Stimulated activated CD8-positive, alpha-beta memory T cell treated with anti-CD3 and anti-CD28 coated beads, Interleukin-2, amount 100 ng/mL, for 1 hour (primary cell): ENCODE data around the gene KLHL35.

ENCODE experiments used
- DNase-seq, 2 donors: peaks; one replicate each; pipeline ENCODE4 v3.0.0-alpha.2; 2020; ENCODE audit warnings: low read depth in 2 of 2

The KLHL35 gene

DNA sequence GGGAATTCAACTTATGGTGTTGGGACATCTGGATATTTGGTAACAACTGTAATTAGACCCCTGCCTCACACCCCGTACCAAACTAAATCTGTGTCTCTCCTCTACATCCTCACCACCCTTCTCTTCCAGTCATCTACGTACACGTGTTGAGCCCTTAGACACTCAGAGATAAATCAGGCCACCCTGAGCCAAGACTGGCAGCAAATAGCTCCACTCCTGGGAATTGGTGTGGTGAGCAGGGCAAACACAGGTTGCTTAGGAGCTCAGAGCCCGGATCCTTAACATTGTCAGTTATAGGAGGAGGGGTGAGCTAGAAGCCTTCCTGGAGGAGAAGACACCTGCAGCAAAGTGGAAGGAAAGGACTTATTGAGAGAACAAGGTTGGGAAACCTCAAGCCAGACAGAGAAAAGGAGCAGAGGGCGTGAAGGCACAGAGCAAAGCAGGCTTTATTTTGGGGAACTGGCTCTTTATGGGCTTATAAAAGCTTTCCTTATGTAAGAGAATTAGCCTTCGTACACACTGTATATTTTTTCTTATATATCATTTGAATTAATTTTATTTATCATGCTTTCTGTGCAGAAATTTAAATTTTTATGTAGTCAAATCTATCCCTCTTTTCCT, 36.9 kb upstream of the KLHL35 start:
- no peak for DNase-seq

DNA sequence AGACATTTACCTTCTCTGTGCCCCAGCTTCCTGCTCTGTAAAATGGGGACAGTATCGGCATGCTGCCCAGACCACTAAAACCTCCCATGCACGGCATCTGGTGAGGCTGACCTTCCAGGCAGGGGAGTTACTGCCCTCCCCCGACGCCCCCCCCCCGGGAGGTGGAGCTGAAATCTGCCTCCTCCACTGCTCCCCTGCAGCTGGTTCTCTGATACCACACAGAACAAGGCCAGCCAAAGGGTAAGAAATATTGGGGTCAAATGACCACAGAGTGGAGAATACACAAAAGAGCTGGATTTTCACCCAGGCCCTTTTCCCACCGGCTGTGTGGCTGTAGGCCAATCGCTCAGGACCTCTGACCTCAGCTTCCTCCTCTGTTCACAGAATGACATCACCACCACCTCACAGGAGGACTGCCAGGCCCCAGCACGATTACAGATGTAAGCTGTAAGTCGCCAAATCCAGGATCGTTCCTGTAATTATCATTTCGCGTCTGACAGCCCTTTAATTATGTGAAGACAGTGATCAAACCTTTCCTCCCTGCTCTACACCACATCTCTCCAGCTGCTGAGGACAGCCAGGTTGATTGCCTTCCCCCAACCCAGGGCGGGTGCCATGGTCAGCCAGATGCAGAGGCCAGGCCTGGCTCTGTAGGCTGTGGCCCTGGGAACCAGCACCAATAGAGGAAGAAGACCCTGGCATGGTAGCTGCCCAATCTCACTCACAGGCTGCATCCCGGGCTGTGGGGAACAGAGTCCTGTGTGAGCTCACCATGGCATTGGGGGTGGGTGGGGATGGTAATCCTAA, 35.7 kb upstream of the KLHL35 start:
- no peak for DNase-seq

DNA sequence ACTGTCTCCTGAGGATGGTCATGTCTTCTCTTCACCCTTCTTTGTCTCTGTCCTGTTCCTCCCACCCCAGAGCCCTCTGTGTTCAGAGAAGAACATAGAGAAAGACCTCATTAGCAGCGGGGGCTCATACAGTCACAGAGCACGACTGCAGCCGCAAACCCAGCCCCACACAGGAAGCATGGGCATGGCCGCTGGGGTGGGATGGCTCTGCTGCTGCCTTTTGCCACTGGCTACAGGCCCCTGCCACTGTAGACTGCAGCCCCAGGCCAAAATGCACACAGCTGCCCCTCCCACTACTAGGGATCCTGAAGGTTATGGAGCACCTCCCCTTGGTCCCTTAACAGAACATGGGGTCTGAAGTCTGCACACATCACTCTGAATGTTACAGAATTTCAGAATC, 34.9 kb upstream of the KLHL35 start:
- DNase-seq = no peak

DNA sequence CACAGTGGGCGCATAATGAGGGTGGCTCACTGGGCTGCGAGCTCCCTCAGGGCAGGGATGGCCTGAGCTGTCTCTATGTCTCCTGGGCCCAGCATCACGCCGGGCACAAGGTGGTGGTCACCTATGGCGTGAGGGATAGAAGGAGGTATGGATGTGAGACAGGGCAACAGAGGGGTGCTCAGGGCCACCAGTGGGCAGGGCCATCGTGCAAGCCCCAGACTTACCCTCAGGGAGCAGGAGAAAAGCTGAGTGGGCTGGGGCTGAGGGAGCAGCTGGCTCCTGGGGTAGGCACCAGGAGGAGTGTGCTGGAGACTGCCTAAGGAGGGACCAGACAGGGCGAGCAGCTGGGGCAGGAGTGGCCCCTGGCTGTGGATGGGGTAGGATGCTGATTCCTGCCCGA, 34.3 kb upstream of the KLHL35 start:
- DNase-seq = no peak

DNA sequence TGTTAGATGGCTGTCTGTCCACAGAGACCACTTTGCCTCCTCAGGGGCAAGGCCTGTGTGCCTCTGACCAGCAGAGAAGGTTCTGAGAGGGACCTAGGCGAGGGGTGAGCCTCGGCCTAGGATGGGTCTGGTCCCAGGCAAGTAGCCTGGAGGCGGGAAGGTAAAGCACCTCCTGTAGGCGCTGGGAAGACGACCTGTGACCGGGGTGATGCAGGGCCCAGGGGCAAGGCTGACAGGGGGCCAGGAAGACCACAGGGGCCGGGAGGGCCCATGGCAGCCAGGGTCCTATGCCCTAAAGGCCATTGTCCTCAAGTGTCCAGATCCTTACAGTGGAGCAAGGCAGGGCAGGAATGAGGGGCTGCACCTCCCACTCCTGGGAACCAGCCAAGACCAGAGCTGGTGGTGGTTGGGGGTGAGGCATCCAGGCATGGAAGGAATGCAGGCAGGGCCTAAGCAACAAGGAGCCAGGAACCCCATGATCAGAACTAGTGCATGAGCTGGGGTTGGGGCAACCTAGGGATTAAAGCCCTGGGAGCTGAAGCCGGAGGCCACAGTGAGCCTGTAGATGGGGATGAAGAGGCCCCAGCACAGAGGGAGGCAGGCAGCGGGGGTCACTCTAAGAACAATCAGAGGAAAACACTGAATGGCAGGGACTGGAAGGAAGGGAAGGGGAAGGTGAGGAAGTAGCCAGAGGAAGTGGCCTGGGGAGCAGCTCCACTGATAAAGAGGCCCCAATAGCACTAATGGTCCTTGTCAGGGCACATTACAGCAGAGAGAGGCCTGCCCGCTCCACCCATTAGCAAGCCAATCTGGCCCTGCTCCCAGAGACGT, 32.9 kb upstream of the KLHL35 start:
- DNase-seq = no peak

DNA sequence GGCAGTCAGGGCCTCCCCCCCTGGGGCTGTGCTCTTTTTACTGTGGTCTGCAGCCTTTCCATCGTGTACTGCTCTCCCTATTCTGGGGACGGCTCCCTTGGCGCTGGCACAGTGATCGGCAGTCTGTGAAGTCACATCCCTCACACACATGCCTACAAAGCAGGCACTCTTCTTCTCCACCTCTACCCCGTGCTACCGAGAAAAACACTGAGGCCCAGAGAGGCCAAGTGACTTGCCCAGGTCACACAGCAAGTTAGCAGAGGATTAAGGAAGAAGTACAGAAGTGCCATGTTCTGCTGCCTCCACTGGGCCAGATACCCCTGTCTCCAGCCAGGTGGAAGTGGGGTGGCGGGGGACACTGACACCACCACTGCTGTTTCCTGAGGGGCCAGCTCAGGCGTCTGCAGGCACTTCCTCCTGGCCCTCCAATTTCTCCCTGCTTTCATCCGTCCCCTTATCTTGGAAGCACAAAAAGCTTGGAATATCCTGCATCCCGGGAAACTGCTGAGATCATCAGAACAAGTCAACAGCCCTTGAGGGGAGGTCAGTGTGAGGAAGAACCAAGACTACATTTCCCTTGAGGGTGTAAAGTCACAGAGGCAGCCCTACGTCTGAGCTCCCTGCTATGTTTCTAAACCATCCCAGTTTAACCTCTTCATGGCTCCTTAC, 30.2 kb upstream of the KLHL35 start:
- no peak for DNase-seq

DNA sequence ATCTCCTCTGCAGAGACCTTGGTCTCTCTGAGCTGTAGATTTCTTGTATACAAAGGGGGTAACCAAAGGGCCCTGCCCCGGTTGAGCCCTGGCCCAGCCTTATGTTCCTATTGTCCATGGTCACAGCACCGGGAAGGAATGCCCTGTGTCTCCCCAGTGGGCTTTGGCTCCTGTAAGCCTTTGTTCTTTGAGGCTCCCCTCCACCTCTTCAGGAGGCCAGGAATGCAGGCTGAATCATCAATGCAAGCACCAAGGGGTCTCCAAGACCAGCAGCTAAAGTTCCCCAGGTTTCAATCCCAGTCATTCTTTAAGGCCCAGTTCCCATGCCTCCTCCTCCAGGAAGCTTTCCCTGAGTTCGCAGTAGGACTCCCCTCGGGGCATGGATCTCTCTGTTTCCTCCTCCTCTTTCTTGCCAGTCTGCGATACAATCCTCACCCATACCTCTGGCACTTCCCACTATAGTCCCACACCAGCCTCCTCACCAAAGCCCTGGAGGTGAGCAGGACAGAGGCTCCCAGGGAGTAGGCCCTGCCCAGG, 29.2 kb upstream of the KLHL35 start:
- DNase-seq = no peak

DNA sequence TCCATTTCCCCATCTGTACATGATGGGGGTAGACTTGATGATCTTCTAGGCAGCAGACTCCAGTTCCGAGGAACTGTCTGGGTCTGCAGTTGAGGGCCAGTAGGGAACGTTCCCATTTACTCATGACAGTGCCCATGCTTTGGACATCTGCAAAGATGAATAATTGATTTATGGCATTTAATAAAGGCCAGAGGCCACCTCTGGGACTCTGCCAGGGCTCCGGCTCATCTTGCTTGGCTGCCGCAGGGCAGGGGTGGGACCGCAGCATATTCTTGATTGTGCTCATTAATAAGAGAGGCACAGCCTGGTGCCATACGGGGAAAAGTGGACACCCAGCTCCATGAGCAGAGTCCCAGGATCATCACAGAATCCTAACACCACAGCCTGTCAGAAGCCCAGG, 28.1 kb upstream of the KLHL35 start:
- DNase-seq = no peak

DNA sequence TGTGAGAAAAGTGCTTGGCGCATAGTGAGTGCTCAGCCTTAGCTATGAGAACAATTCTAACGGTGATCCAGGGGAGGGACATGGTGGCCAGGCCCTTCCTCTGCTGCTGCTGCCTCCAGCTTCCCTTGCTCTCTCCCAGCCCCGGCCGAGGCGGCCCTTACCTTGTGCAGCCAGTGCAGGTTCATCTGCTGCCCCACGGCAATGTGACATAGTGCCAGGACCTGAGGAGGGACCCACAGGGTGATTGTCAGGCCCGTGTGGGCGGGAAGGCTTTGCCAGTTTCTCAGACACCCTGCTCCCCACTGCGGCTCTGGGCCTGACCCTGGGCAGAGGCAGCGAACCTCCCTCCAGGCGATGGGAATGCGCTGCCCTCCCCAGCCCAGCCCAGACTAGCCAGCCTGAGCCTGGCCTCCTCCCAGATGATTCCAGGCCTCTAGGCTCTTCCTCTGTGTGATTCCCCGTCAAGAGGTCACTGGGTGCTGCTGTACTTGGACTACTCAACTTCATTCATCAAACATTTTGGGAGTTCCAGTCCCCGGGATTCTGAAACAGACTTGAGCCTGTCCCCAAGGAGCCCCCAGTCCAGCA, 23.7 kb upstream of the KLHL35 start:
- no peak for DNase-seq

DNA sequence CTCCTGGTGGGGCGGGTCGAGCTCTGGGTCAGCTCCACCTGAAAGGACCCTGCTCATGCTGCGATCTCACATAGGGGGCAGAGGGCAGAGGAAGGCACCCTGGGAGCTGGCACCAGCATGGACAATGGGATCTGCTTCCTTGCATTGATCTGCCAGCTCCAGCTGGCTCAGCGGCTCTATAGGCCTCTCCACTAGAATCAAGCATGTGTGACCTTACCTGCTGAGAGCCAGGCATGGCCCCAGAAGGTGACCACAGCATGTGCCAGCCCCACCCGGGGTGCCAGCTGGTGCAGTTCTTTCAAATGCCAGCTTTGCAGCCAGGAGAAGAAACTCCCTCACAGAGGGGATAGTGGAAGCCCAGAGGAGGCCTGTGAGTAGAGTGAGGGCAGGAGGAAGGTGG, 22.0 kb upstream of the KLHL35 start:
- no peak for DNase-seq

DNA sequence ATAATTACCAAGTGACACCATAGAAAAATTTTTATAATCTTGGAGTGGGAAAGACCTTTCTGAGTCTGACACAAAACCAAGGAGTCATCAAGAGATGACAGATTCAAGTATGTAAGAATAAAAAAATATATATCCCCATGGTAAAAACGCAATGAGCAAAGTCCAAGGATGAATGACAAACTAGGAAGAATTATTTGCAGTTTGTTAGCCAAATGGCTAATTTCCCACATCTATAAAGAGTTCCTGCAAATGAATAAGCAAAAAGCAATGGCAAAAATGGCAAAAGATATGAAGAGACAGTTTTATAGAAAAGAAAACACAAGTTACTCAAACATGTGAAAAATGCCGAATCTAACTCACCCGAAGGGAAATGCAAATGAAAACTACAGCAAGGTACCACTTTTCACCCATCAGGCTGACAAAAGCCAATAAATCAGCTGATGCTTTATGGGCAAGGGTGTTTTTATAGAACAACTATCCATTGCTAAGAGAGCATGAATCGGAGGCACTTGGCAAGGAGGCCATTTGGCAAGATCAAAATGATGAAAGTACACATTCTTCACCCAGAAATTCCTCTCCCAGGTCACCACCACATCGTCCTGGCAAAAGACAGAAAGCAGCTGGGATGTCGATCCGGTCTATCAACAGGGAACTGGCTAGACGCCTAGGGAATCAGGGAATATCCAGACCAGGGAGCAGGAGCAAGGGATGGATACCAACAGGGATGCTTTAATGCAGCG, 21.1 kb upstream of the KLHL35 start:
- no peak for DNase-seq

DNA sequence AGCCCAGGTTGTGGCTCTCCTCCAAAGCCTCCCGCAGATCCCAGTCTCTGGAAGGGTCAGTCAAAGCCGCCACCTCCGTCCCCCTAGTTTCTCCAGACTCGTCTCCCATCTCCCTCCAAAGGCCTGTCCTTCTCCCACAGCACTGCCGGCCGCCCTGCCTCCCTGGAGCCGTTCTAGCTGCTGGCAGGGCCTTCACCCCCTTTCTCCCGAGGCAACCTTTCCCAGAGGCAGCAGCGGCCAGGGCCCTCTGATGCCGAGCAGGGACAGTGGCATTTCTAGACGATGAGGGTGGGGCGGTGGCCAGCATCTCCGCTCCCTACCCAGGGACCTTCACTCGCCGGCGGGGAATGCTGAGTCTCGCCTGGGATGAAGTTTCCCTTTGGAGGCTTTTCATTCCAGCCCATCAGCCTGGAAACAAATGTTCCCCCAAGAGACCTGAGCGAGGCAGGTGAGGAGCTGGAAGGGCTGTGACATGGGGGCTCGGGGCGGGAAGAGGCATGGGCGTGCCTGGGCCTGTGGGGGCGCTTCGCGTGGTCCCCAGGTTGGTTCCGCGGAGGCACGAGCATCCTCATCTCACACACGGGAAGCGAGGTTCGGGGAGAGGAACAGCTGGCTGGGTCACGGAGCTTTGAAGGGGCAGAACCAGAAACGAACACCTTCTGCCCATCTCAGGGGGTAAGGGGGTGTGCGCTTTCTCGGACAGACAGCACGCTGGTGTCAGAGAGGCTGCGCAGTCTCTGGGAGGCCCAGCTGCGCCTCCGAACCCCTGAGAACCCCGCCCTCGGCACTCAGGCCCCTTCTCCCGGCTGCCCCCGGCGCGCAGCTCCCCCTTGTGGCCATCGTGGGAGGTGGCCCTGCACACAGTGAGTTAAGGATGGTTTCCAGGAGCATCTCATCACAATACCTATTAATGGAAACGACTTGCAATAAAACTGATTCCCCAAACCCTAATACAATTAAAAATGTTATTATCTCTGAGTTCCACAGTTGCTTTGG, 18.1 kb upstream of the KLHL35 start:
- DNase-seq = no peak

DNA sequence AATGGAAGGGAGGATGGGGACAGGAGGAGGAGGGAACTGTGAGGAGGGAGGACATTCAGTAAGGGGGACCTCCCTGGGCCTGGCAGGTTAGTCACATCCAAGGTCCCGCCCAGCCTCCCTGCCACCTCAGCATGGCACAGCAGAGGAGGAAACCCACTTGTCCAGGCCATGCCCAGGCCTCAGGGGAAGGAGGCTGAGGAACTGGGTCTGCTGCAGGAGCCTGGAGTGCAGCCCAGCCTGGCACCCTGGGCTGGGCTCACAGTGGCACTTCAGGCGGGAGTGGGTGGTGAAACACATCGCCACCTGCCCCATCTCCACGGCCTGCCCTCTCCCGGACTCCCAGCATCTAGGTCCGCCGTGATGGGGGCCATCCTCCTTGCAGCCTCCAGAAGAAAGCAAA, 17.2 kb upstream of the KLHL35 start:
- no peak for DNase-seq

DNA sequence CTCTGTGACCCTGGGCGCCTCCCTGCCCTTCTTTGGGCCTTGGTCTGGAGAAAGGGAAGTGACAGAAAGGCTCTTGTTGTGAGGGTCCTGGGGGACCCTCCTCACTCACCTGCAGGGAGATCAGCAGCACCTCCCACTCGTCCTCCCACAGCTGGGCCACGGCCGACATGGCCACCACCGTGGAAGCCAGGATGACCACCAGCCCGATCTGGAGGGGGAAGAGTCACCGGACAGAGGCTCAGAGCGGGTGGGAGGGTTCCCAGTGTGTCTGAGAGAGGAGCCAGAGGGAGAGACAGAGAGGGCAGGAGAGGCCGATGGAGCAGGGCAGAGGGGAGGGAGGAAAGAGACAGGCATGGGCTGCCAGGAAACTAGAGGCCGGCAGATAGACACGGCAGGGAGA, 16.8 kb upstream of the KLHL35 start:
- DNase-seq = no peak

DNA sequence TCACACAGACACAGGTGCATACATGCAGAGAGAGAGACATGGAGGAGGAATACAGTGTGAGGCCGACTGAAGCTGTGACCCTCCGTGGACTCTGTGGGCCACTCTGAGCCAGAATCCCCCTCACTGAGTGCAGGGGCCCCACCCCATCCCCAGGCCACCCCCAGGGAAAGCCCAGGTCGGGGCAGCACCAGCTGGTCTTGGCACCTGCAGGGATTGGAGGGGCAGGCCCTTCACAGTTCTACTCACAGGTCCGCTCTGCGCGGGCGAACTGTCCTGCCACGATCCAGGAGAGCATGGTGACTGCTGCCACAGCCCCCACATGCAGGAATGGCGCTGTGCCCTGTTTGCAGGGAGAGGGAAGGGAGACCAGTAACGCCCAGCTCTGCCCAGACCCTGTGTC, 16.3 kb upstream of the KLHL35 start:
- DNase-seq = no peak

DNA sequence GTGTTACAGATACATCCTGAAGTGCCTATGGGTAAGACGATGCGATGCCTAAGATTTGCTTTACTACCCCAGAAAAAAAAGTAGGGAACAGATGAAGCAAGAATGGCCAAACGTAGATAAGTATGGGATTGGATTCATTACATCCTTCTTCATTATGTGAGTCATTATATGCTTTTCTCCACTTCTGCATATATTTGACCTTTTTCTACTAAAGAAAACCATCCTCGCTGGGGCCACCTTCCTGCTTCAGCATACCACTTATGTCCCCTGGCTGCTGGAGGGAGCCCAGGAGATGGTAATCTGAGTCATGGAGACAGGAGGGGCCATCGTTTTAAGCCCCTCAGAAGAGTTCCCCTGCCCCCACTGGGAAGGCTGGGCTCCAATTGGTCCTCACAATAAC, 14.4 kb upstream of the KLHL35 start:
- no peak for DNase-seq

DNA sequence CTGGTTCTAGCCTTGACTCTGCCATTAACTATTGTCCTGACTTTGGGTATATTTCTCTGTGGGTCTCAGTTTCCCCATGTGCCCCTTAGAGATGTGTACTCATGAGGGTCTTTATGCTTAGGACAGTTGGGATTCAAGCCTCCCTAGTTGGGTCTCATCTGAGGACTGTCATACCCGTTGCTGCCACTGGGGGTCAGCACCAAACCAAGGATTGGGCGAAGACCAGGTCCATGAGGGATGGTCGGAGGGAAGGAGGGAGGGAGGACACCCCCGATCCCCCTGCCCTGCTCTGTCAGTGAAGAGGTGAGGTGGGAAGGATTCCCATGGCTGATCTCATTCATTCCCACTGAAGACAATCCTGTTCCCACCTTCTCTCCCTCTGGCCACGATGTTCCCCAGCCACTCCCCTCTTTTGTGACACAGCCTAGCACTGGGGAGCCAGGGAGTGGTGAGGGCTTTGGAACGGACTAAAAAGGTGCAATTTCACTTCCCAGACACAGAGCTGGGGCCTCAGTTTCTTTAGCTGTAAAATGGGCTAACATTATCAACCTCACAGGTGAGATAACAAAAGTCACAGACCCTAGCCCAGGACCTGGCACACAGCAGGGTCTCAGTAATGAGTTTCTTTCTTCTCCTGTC, 12.4 kb upstream of the KLHL35 start:
- DNase-seq = peak; percentile 45 to 56

DNA sequence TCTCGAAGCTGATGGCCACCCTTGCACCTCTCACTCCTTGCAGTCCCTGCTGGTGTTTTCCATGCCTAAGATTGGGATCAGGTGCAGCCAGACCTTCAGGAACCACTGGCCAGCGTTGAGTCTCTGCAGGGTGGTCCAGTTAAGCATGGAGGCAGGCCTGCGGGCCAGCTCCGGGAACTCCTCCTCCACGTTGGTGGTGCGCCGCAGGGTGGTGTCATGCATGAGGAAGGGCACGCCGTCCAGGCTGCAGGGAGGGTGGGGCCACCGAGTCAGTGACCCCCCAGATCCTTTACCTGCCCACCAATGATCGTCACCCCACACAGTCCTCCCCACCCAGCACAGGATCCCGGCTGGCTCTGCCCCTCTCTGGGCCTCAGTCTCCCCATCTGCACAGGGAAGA, 10.0 kb upstream of the KLHL35 start:
- DNase-seq = no peak
